Mucosa of rectum (tissue), 2 donors: ENCODE results near the gene INAFM2.

Experiments
- H3K27ac ChIP-seq, 2 donors: one replicate each; pipeline ENCODE4 v1.7.0; 2013; ENCODE audit warnings: inconsistent platforms in 2 of 2, low read depth in 2 of 2, low read length in 2 of 2
- H3K27me3 ChIP-seq, 2 donors: one replicate each; pipeline ENCODE4 v1.7.0; 2013; ENCODE audit warnings: low read length in 2 of 2; ENCODE audit not compliant: control insufficient read depth in 2 of 2, insufficient read depth in 2 of 2
- H3K36me3 ChIP-seq, 2 donors: one replicate each; pipeline ENCODE4 v1.7.0; 2013; ENCODE audit warnings: low read length in 2 of 2; ENCODE audit not compliant: control insufficient read depth in 2 of 2, insufficient read depth in 2 of 2
- H3K4me1 ChIP-seq, 2 donors: one replicate each; pipeline ENCODE4 v1.7.0; 2013; ENCODE audit warnings: low read length in 2 of 2, mild to moderate bottlenecking in 1 of 2; ENCODE audit not compliant: control insufficient read depth in 2 of 2, insufficient read depth in 2 of 2
- H3K4me3 ChIP-seq, 2 donors: one replicate each; pipeline ENCODE4 v1.7.0; 2013; ENCODE audit warnings: low read length in 2 of 2
- H3K9ac ChIP-seq, 2 donors: one replicate each; pipeline ENCODE4 v1.7.0; 2013; ENCODE audit warnings: low read length in 2 of 2, low read depth in 1 of 2, mild to moderate bottlenecking in 1 of 2
- H3K9me3 ChIP-seq, 2 donors: one replicate each; pipeline ENCODE4 v1.7.0; 2013; ENCODE audit warnings: low read length in 2 of 2; ENCODE audit not compliant: control insufficient read depth in 2 of 2
- donor health status: healthy.
- donor health status: Normal muscosa, but diverticular disease.

INAFM2 gene

GRCh38 chr15:40303576-40303975 is 19.9 kb upstream of the INAFM2 start:
- Histone ChIP-seq H3K9me3 (no peaks in the 10 kb centered on the region), H3K36me3 (peaks cover 0 to 8% of the 10 kb centered on the region in 2 donors), H3K4me3 (no peak overlapping the region), H3K27ac (no peak overlapping the region), H3K9ac (no peak overlapping the region), H3K27me3 (no peaks in the 10 kb centered on the region), H3K4me1 (peaks cover under 1 to 11% of the 10 kb centered on the region in 2 donors)

GRCh38 chr15:40305281-40305680 is 18.2 kb upstream of the INAFM2 start:
- Histone ChIP-seq H3K36me3 (peaks cover 0 to 7% of the 10 kb centered on the region in 2 donors), H3K27me3 (no peaks in the 10 kb centered on the region), H3K27ac (no peak overlapping the region), H3K9ac (no peak overlapping the region), H3K4me3 (no peak overlapping the region), H3K9me3 (no peaks in the 10 kb centered on the region), H3K4me1 (peaks cover 5 to 16% of the 10 kb centered on the region in 2 donors)

- peak overlapping the region in 1 of 2 donors; percentile 73 for H3K4me3 ChIP-seq
- H3K9me3 ChIP-seq = no peaks in the 10 kb centered on the region
- H3K36me3 ChIP-seq = peaks cover 0 to 3% of the 10 kb centered on the region in 2 donors
- H3K9ac ChIP-seq = no peak overlapping the region
- H3K4me1 ChIP-seq = peaks cover 5 to 16% of the 10 kb centered on the region in 2 donors
- H3K27ac ChIP-seq = peak overlapping the region in 1 of 2 donors; percentile 67
- H3K27me3 ChIP-seq = no peaks in the 10 kb centered on the region
Observed at GRCh38 chr15:40306371-40306770, 17.1 kb upstream of the INAFM2 start.

GRCh38 chr15:40306908-40307307 is 16.6 kb upstream of the INAFM2 start:
- Histone ChIP-seq H3K9ac (peak overlapping the region in 1 of 2 donors; percentile 63), H3K9me3 (no peaks in the 10 kb centered on the region), H3K27ac (peak overlapping the region in 1 of 2 donors; percentile 67), H3K27me3 (no peaks in the 10 kb centered on the region), H3K36me3 (peaks cover 0 to 3% of the 10 kb centered on the region in 2 donors), H3K4me1 (peaks cover 5 to 16% of the 10 kb centered on the region in 2 donors), H3K4me3 (peak overlapping the region; percentile 53 to 73)

- H3K9me3 ChIP-seq = no peaks in the 10 kb centered on the region
- peaks cover 5 to 16% of the 10 kb centered on the region in 2 donors for H3K4me1 ChIP-seq
- peak within 1 kb of the TSS; percentile 53 to 73 for H3K4me3 ChIP-seq
- peak within 1 kb of the TSS; percentile 50 to 78 for H3K9ac ChIP-seq
- H3K36me3 ChIP-seq = peaks cover 0 to 3% of the 10 kb centered on the region in 2 donors
- no peaks in the 10 kb centered on the region for H3K27me3 ChIP-seq
- peak within 1 kb of the TSS; percentile 64 to 89 for H3K27ac ChIP-seq
Observed at GRCh38 chr15:40307421-40308211, 15.9 kb upstream of the INAFM2 start, which contains the start of gene PLCB2. TSS of gene PLCB2 (minus strand) at chr15:40307935. CDS start at chr15:40307672, 263 bp downstream.

- peak overlapping the region in 1 of 2 donors; percentile 89 for H3K27ac ChIP-seq
- no peaks in the 10 kb centered on the region for H3K27me3 ChIP-seq
- no peaks in the 10 kb centered on the region for H3K9me3 ChIP-seq
- peak overlapping the region in 1 of 2 donors; percentile 57 for H3K4me3 ChIP-seq
- no peak overlapping the region for H3K9ac ChIP-seq
- H3K36me3 ChIP-seq = no peaks in the 10 kb centered on the region
- peaks cover 14 to 19% of the 10 kb centered on the region in 2 donors for H3K4me1 ChIP-seq
Observed at GRCh38 chr15:40309344-40309862, 14.1 kb upstream of the INAFM2 start.

- H3K27me3 ChIP-seq = no peaks in the 10 kb centered on the region
- H3K4me3 ChIP-seq = no peak overlapping the region
Observed at GRCh38 chr15:40310001-40310959, 13.2 kb upstream of the INAFM2 start.

GRCh38 chr15:40310993-40311392 is 12.5 kb upstream of the INAFM2 start:
- Histone ChIP-seq H3K27ac (no peak overlapping the region), H3K36me3 (no peaks in the 10 kb centered on the region), H3K4me3 (no peak overlapping the region), H3K27me3 (no peaks in the 10 kb centered on the region), H3K9me3 (no peaks in the 10 kb centered on the region), H3K4me1 (peaks cover 14 to 19% of the 10 kb centered on the region in 2 donors), H3K9ac (no peak overlapping the region)

More at GRCh38 chr15:40310001-40310959, 13.2 kb upstream of the INAFM2 start:
- Histone ChIP-seq H3K27ac (no peak overlapping the region), H3K9me3 (no peaks in the 10 kb centered on the region), H3K36me3 (no peaks in the 10 kb centered on the region), H3K4me1 (peaks cover 14 to 19% of the 10 kb centered on the region in 2 donors), H3K9ac (no peak overlapping the region)

- H3K27me3 ChIP-seq = no peaks in the 10 kb centered on the region
- H3K4me3 ChIP-seq = no peak overlapping the region
- H3K9ac ChIP-seq = no peak overlapping the region
- no peak overlapping the region for H3K27ac ChIP-seq
- H3K9me3 ChIP-seq = no peaks in the 10 kb centered on the region
- peaks cover 12 to 14% of the 10 kb centered on the region in 2 donors for H3K4me1 ChIP-seq
- no peaks in the 10 kb centered on the region for H3K36me3 ChIP-seq
Observed at GRCh38 chr15:40312370-40313158, 10.9 kb upstream of the INAFM2 start.
